Muscle of arm (tissue), 14 donors: Measurements from ENCODE around the gene AVEN. TPM values are rescaled to one million over a fixed set of nuclear protein-coding genes. Genes with fewer than 3 reads are reported as not detected.
"Not testable (repeated sequence)": the region's sequence is repeated elsewhere in the genome, so short reads cannot be mapped to it uniquely, and the experiment has no call there.

Source experiments
- DNase-seq: peaks from one replicate; pipeline ENCODE4 v3.0.0-alpha.2; 2013
- long read RNA-seq, 11 donors: transcript quantifications; one replicate each; lab custom pipeline, GENCODE V29; 2026
- polyA plus RNA-seq, 12 donors: library from polyadenylated mRNA; unstranded; fragments of 120-200 nt; gene quantifications; one replicate each; pipeline ENCODE4 v1.2.1, GENCODE V29; 2013; ENCODE audit not compliant: insufficient read length in 12 of 12

AVEN gene, protein sequence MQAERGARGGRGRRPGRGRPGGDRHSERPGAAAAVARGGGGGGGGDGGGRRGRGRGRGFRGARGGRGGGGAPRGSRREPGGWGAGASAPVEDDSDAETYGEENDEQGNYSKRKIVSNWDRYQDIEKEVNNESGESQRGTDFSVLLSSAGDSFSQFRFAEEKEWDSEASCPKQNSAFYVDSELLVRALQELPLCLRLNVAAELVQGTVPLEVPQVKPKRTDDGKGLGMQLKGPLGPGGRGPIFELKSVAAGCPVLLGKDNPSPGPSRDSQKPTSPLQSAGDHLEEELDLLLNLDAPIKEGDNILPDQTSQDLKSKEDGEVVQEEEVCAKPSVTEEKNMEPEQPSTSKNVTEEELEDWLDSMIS
- 10 to 100 TPM in 11 of 12 donors, not detected in 1; 13.7 to 22.3 (median 19.0) TPM for polyA plus RNA-seq
- long read RNA-seq, donor 1, partial matches to known transcripts: 0 of 4 reads
- long read RNA-seq, donor 1, other reads (novel, unspliced or antisense): 0 of 4 reads
- long read RNA-seq, donor 2, transcript AVEN-201 (6 exons, 1,605 nt): major isoform, 13 of 13 reads
- long read RNA-seq, donor 2, partial matches to known transcripts: 0 of 13 reads
- long read RNA-seq, donor 2, other reads (novel, unspliced or antisense): 0 of 13 reads
- long read RNA-seq, donor 3, transcript AVEN-201 (6 exons, 1,605 nt): major isoform, 6 of 6 reads
- long read RNA-seq, donor 3, partial matches to known transcripts: 0 of 6 reads
- long read RNA-seq, donor 3, other reads (novel, unspliced or antisense): 0 of 6 reads
- long read RNA-seq, donor 4, transcript AVEN-201 (6 exons, 1,605 nt): major isoform, 8 of 8 reads
- long read RNA-seq, donor 4, partial matches to known transcripts: 0 of 8 reads
- long read RNA-seq, donor 4, other reads (novel, unspliced or antisense): 0 of 8 reads
- long read RNA-seq, donor 5, transcript AVEN-201 (6 exons, 1,605 nt): major isoform, 15 of 15 reads
- long read RNA-seq, donor 5, partial matches to known transcripts: 0 of 15 reads
- long read RNA-seq, donor 5, other reads (novel, unspliced or antisense): 0 of 15 reads
- long read RNA-seq, donor 6, partial matches to known transcripts: 0 of 2 reads
- long read RNA-seq, donor 6, other reads (novel, unspliced or antisense): 0 of 2 reads
- long read RNA-seq, donor 7, partial matches to known transcripts: 0 of 3 reads
- long read RNA-seq, donor 7, other reads (novel, unspliced or antisense): 0 of 3 reads
- long read RNA-seq, donor 8, transcript AVEN-201 (6 exons, 1,605 nt): major isoform, 10 of 17 reads
- long read RNA-seq, donor 8, partial matches to known transcripts: 7 of 17 reads
- long read RNA-seq, donor 8, other reads (novel, unspliced or antisense): 0 of 17 reads
- long read RNA-seq, donor 9, transcript AVEN-201 (6 exons, 1,605 nt): major isoform, 5 of 5 reads
- long read RNA-seq, donor 9, partial matches to known transcripts: 0 of 5 reads
- long read RNA-seq, donor 9, other reads (novel, unspliced or antisense): 0 of 5 reads
- long read RNA-seq, donor 10, transcript AVEN-201 (6 exons, 1,605 nt): major isoform, 8 of 8 reads
- long read RNA-seq, donor 10, partial matches to known transcripts: 0 of 8 reads
- long read RNA-seq, donor 10, other reads (novel, unspliced or antisense): 0 of 8 reads
- long read RNA-seq, donor 11, transcript AVEN-201 (6 exons, 1,605 nt): major isoform, 8 of 8 reads
- long read RNA-seq, donor 11, partial matches to known transcripts: 0 of 8 reads
- long read RNA-seq, donor 11, other reads (novel, unspliced or antisense): 0 of 8 reads

DNA sequence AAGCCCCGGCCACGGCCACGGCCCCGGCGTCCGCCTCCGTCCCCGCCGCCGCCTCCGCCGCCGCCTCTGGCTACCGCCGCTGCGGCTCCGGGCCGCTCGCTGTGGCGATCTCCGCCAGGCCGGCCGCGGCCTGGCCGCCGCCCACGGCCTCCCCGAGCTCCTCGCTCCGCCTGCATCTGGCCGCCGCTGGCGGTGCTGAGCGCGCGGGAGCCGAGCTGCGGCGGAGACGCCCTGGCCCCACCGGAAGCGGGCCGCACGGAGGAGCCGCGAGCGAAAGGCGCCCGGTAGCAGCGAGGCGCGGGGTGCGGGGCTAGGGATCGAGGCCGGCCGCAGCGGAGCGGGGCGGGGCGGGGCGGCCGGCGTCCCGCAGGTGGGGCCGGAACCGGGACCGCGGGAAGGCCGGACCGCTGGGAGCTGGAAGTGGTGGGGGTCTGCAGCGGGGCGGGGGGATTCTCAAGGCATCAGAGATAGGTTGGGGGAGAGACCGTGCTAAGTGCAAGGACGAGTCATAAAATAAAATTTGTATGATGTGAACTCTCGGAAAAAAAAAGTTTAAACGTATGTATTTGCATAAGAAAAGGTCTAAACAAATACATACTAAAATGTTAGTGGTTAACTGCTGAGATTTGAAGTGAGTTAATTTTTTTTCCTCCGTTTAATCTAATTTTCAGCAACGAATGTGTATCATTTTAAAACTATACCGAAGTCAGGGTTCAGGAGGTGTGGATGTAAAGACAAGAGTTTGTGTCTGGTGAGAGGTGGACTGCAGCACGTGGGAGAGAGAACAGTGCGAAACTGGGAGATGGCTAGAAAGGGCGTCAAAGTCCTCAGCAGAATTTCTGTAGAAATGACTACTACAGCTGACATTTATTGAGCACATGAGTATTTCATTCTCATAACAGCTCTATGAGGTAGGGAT is at the start of gene AVEN:
Gene AVEN, minus strand, starts transcription at position 334 of the 919 bp plus-strand sequence. Its CDS starts 158 bp downstream, at position 176.
- DNase-seq: peak; percentile 22

DNA sequence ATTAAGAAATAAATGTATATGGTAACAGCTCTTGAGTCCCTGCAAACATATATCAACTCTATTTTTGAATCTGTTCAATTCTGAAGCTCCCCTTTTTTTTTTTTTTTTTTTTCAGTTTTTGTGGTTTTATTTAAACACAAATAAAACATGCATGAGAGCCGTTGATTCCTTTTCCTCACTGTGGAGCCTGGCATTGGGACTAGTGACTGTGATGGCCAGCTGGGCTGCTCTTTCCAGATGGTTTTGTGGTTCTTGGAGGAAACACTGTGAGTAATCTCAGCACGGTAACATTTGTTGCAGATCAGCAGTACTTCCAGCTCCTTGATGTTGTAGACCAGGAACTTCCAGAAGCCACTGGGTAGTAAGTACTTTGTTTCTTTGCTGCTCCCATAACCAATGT is 46.7 kb upstream of the AVEN start:
- no peak for DNase-seq

DNA sequence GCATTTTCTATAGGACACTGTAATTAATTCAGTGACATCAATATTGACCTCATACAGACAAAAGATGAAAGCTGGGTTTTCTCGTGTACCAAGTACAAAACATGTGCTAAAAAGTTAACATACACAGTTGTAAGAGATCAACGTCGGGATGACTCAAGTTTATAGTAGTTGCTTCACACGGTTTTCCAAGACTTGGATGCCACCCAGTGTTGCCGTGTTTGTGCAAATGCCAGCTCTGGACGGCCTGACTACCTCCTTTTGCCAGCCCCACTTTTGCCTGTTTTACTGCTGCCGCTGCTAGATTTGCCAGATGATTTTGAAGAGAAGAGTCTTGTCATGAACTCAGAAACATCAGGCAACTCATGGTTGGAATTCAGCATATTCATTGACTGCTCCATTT is 45.1 kb upstream of the AVEN start:
- DNase-seq: no peak

DNA sequence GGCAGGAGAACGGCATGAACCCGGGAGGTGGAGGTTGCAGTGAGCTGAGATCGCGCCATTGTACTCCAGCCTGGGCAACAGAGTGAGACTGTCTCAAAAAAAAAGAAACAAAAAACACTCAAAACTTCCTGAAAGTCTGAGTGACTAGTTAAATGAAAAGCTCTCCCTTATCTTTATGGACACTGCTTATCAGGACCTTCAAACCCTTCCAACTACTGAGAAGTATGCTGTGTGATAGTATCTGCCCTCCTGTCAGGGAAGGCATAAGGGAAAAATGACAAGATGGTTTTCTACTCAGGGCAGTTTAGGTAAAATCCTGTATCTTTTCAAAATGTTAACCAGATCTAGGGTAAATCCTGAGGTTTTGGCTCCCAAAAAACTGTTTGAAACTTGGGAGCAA is 40.9 kb upstream of the AVEN start:
- no peak for DNase-seq

- DNase-seq: no peak
Measured at GRCh38 chr15:34078900-34079299, 39.9 kb upstream of the AVEN start.

- DNase-seq: no peak
Measured at GRCh38 chr15:34076785-34077184, 37.8 kb upstream of the AVEN start.

- no peak for DNase-seq
Measured at GRCh38 chr15:34070003-34070402, 31.0 kb upstream of the AVEN start.

GRCh38 chr15:34065941-34066340 is 26.9 kb upstream of the AVEN start:
- no peak for DNase-seq

- no peak for DNase-seq
Measured at GRCh38 chr15:34065261-34065660, 26.3 kb upstream of the AVEN start.

- no peak for DNase-seq
Measured at GRCh38 chr15:34064438-34064837, 25.4 kb upstream of the AVEN start.

- no peak for DNase-seq
Measured at GRCh38 chr15:34059946-34060345, 20.9 kb upstream of the AVEN start.

DNA sequence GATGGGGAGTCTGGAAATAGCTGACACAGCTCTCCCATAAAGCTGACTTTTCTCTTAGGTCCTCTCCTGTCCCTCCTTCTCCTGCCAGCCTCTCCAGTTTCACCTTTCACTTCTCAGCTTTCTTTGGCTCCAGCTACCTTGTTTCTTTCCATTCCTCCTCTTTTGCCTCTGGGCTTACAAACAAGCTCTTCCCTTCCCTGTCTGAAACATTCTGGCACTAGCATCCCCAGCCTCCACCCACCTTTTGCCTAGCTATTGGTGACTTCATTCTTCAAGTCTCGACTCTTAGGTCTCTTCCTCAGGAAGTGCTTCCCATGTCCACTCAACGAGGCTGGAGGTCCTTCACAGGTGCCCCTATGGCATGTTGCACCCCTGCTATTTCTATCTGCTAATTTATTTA is 20.5 kb upstream of the AVEN start:
- no peak for DNase-seq

DNA sequence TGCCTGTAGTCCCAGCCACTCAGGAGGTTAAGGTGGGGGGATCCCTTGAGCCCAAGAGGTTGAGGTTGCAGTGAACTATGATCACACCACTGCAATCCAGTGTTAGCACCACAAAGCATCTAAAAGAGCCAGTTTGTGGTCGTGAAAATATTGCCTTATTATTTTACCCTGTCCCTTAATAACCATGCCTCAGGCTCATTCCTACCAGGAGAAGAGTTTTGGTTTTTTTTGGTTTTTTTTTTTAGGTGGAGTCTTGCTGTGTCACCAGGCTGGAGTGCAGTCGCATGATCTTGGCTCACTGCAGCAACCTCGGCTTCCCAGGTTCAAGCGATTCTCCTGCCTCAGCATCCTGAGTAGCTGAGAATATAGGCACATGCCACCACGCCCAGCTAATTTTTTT is 17.9 kb upstream of the AVEN start:
- no peak for DNase-seq

GRCh38 chr15:34055868-34056595 is 17.0 kb upstream of the AVEN start:
- no peak for DNase-seq

DNA sequence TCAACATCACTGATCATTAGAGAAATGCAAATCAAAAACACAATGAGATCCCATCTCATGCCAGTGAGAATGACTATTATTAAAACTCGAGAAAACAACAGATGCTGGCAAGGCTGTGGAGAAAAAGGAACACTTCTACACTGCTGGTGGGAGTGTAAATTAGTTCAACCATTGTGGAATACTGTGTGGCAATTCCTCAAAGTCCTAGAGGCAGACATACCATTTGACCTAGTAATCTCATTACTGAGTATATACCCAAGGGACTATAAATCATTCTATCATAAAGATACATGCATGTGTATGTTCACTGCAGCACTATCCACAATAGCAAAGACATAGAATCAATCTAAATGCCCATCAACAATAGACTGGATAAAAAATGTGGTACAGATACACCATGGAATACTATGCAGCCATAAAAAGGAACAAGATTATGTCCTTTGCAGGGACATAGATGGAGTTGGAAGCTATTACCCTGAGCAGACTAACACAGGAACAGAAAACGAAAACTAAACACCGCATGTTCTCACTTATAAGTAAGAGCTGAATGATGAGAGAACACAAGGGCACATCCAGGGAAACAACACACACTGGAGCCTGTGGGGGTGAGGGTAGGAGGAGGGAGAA is 15.2 kb upstream of the AVEN start:
- DNase-seq: no peak

DNA sequence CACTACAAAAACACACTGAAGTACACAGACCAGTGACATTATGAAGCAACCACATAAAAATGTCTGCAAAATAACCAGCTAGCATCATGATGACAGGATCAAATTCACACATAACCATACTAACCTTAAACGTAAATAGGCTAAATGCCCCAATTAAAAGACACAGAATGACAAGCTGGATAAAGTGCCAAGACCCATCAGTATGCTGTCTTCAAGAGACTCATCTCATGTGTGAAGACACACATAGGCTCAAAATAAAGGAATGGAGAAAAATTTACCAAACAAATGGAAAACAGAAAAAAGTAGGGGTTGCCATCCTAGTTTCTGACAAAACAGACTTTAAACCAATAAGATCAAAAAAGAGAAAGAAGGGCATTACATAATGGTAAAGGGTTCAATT is 11.4 kb upstream of the AVEN start:
- not testable (repeated sequence) for DNase-seq

GRCh38 chr15:34049112-34049511 is 10.1 kb upstream of the AVEN start:
- DNase-seq: no peak
